C4-2B (cell line): ENCODE data around the gene RPH3AL.

Experiments
- CTCF ChIP-seq: fragments of 450-650 bp; conservative IDR thresholded peaks from 2 replicates; pipeline ENCODE4 v1.5.1; 2017; ENCODE audit warnings: mild to moderate bottlenecking
- ZFX ChIP-seq: fragments of 450-650 bp; IDR thresholded peaks from 2 replicates; pipeline ENCODE4 v1.6.1; 2017

GRCh38 chr17:381516-381915 lies 28.9 kb upstream of the RPH3AL start:
- TF ChIP-seq CTCF: no peak
- no peak for TF ChIP-seq ZFX
